Prostate gland (tissue), 2 donors: ENCODE measurements around the gene BAIAP2L1.

Experiments
- CTCF ChIP-seq, 4 experiments: fragments of 200-600 bp in 2 of 4; fragments of 450-650 bp in 2 of 4; sonication (generic) in 2 of 4; IDR thresholded peaks; 1 replicate in 3 of 4; 2 replicates in 1 of 4; pipeline ENCODE4 v1.5.1; 2016 to 2019; ENCODE audit warnings: antibody characterized with exemption in 4 of 4, mild to moderate bottlenecking in 2 of 4, moderate library complexity in 2 of 4
- POLR2A ChIP-seq: fragments of 450-650 bp; IDR thresholded peaks from one replicate; pipeline ENCODE4 v1.6.1; 2016; ENCODE audit warnings: antibody characterized with exemption, mild to moderate bottlenecking

DNA sequence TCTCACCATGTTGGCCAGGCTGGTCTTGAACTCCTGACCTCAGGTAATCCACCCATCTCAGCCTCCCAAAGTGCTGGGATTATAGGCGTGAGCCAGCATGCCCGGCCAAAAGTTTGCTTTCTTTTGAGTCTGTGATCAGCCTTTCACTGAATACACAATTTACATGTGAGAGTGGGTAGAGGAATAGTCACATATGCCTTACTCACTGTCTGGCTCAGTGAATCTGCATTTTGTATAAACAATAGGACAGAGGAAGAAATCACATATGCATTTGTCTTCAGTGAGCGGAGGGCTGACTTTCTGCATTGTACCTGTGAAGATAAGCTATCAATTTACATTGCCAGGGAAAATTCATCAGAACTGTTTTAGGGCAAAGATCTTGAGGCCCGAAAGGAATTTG, 146.4 kb downstream of the BAIAP2L1 start:
- TF ChIP-seq CTCF (IDR thresholded peaks at IDR 0.05) (no peak), POLR2A (no peak)
